Stimulated activated CD4-positive, alpha-beta T cell treated with anti-CD3 and anti-CD28 coated beads, TNF-alpha, amount 100 ng/mL, for 1 hour (primary cell): Measurements from ENCODE around the gene CD180.

Source experiments
- DNase-seq, 3 donors: peaks; one replicate each; pipeline ENCODE4 v3.0.0-alpha.2; 2020; ENCODE audit warnings: low read depth in 3 of 3, low spot score in 1 of 3

The CD180 gene

GRCh38 chr5:67163231-67163756 is 33.3 kb downstream of the CD180 start:
- DNase-seq, result no peak

- no peak for DNase-seq
Observed at GRCh38 chr5:67161767-67162166, 34.8 kb downstream of the CD180 start.

- peak in 2 of 3 donors; percentile 28 to 39 for DNase-seq
Observed at GRCh38 chr5:67160985-67161384, 35.6 kb downstream of the CD180 start.

- DNase-seq, result no peak
Observed at GRCh38 chr5:67160272-67160671, 36.3 kb downstream of the CD180 start.

- peak in 2 of 3 donors; percentile 23 to 32 for DNase-seq
Observed at GRCh38 chr5:67156976-67157583, 39.5 kb downstream of the CD180 start.

GRCh38 chr5:67154556-67155206 is 41.9 kb downstream of the CD180 start:
- no peak for DNase-seq

- DNase-seq, result no peak
Observed at GRCh38 chr5:67153292-67153691, 43.3 kb downstream of the CD180 start.

- DNase-seq, result no peak
Observed at GRCh38 chr5:67152400-67152799, 44.2 kb downstream of the CD180 start.

- no peak for DNase-seq
Observed at GRCh38 chr5:67149951-67150523, 46.6 kb downstream of the CD180 start.

- no peak for DNase-seq
Observed at GRCh38 chr5:67149057-67149950, 47.3 kb downstream of the CD180 start.

GRCh38 chr5:67147760-67148159 is 48.8 kb downstream of the CD180 start:
- no peak for DNase-seq

GRCh38 chr5:67146981-67147380 is 49.6 kb downstream of the CD180 start:
- DNase-seq, result no peak

- no peak for DNase-seq
Observed at GRCh38 chr5:67146574-67146973, 50.0 kb downstream of the CD180 start.

- DNase-seq, result no peak
Observed at GRCh38 chr5:67144183-67144639, 52.4 kb downstream of the CD180 start.

- DNase-seq, result no peak
Observed at GRCh38 chr5:67143549-67143948, 53.0 kb downstream of the CD180 start.

- no peak for DNase-seq
Observed at GRCh38 chr5:67142816-67143215, 53.8 kb downstream of the CD180 start.

- no peak for DNase-seq
Observed at GRCh38 chr5:67141644-67142043, 55.0 kb downstream of the CD180 start.

- DNase-seq, result no peak
Observed at GRCh38 chr5:67140413-67140812, 56.2 kb downstream of the CD180 start.

GRCh38 chr5:67139030-67139429 is 57.6 kb downstream of the CD180 start:
- no peak for DNase-seq

- no peak for DNase-seq
Observed at GRCh38 chr5:67135381-67135984, 61.1 kb downstream of the CD180 start.

GRCh38 chr5:67133776-67134175 is 62.8 kb downstream of the CD180 start:
- no peak for DNase-seq
